Activated effector memory CD4-positive, alpha-beta T cell treated with anti-CD3 and anti-CD28 coated beads, Interleukin-2, amount 50 U/mL, for 16 hours (primary cell): Measurements from ENCODE around the gene PLK2.
A peak's percentile ranks its signal among the peaks of the same experiment; 100 is the strongest.

ENCODE experiments used
- DNase-seq: peaks from one replicate; pipeline ENCODE4 v3.0.0-alpha.2; 2020

The PLK2 gene

GRCh38 chr5:58477760-58478376, 18.0 kb upstream of the PLK2 start:
- DNase-seq = no peak

GRCh38 chr5:58475404-58475803, 15.5 kb upstream of the PLK2 start:
- DNase-seq = no peak

GRCh38 chr5:58469896-58470295, 10.0 kb upstream of the PLK2 start:
- no peak for DNase-seq

GRCh38 chr5:58466939-58467338, 7.1 kb upstream of the PLK2 start:
- DNase-seq = no peak

GRCh38 chr5:58462623-58463230, 2.8 kb upstream of the PLK2 start:
- DNase-seq = no peak

- DNase-seq = no peak
These were observed 2.3 kb upstream of the PLK2 start for GRCh38 chr5:58462154-58462553.

GRCh38 chr5:58460732-58461286, 923 bp upstream of the PLK2 start:
- peak; percentile 96 for DNase-seq

- no peak for DNase-seq
These were observed 512 bp downstream of the PLK2 start for GRCh38 chr5:58459146-58460001.

- no peak for DNase-seq
These were observed 1.1 kb downstream of the PLK2 start for GRCh38 chr5:58458743-58459145.

GRCh38 chr5:58458141-58458742, 1.6 kb downstream of the PLK2 start:
- DNase-seq = no peak

- DNase-seq = no peak
These were observed 2.8 kb downstream of the PLK2 start for GRCh38 chr5:58457050-58457449.

- no peak for DNase-seq
These were observed 3.4 kb downstream of the PLK2 start for GRCh38 chr5:58456486-58456885.

GRCh38 chr5:58456026-58456425, 3.9 kb downstream of the PLK2 start:
- no peak for DNase-seq

- no peak for DNase-seq
These were observed 4.4 kb downstream of the PLK2 start for GRCh38 chr5:58455480-58455879.

- no peak for DNase-seq
These were observed 4.8 kb downstream of the PLK2 start for GRCh38 chr5:58455066-58455465.

GRCh38 chr5:58454025-58454424, 5.9 kb downstream of the PLK2 start:
- no peak for DNase-seq

- DNase-seq = no peak
These were observed 6.6 kb downstream of the PLK2 start for GRCh38 chr5:58453306-58453705.

- no peak for DNase-seq
These were observed 7.2 kb downstream of the PLK2 start for GRCh38 chr5:58452566-58453258.

GRCh38 chr5:58451732-58452565, 7.9 kb downstream of the PLK2 start:
- DNase-seq = no peak

- no peak for DNase-seq
These were observed 8.9 kb downstream of the PLK2 start for GRCh38 chr5:58450811-58451629.

- DNase-seq = no peak
These were observed 9.9 kb downstream of the PLK2 start for GRCh38 chr5:58450018-58450417.
